ENCODE measurements around the gene RABGEF1. TPM values are rescaled to one million over a fixed set of nuclear protein-coding genes. Genes with fewer than 3 reads are reported as not detected.
"Not testable (repeated sequence)": the region's sequence is repeated elsewhere in the genome, so short reads cannot be mapped to it uniquely, and the experiment has no call there.

The RABGEF1 gene
- total and polyA plus RNA-seq, 2 of the 8 experiments (the other 6 are each of a cell fraction or from before 2014, with no cell fraction given): 10.2 to 18.0 TPM

DNA sequence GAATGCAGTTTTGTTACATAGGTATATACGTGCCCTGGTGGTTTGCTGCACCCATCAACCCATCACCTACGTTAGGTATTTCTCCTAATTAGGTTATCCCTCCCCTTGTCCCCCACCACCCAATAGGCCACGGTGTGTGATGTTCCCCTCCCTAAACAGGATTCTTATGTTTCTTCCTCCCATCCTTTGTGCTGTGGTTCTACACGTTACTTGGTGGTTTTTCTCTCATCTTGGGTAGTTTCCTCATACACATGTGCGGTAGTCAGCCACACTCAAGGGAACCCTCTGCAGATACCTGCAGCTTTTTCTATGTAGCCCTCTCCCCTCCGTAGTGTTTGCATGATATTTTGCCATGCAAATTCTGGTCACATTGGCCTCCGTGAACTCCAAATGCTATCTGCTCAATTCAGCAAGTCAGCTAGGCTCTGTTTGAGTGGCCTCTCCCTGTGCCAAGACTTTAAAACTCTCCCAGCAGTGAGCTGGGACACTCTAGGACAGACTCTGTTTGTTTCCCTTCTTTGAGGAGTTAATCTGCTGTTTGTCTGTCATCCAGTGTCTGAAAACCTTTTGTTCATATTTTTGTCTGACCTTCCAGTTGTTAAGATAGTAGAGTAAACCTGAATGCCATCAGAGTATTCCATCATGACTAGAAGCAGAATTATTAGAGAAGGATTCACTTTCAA, 41.0 kb downstream of the RABGEF1 start (continued):
- no peak for TF ChIP-seq GABPA (IDR thresholded peaks at IDR 0.05; ENCODE audit: borderline replicate concordance, insufficient read depth, low read length)
- no peak for TF ChIP-seq CTBP2 (IDR thresholded peaks at IDR 0.05; ENCODE audit: borderline replicate concordance, insufficient read depth, insufficient read length, low read length)

GRCh38 chr7:66782875-66783274, 42.3 kb downstream of the RABGEF1 start:
- H3K56ac ChIP-seq (replicated peaks; ENCODE audit: insufficient read length, low read depth, low read length); POLR2A ChIA-PET (ENCODE audit: partially characterized antibody); H3K9ac ChIP-seq (replicated peaks in 1 of 4; ENCODE audit: extremely low read depth in 1 of 4, low read depth in 3 of 4, low read length in 3 of 4); H3K79me2 ChIP-seq (ENCODE audit: control insufficient read depth in 1 of 2, insufficient read depth in 2 of 2, low read length in 2 of 2); H4K20me1 ChIP-seq (replicated peaks in 1 of 2; ENCODE audit: control insufficient read depth in 1 of 2, insufficient read depth in 2 of 2, low read length in 2 of 2); H3K14ac ChIP-seq (ENCODE audit: insufficient read length); H3K18ac ChIP-seq (ENCODE audit: extremely low read depth, low read length); DNase-seq (ENCODE audit: low read depth in 1 of 2, low spot score in 2 of 2); H3K27ac ChIP-seq (ENCODE audit: low read depth, low read length); H2AK5ac ChIP-seq (ENCODE audit: low read depth, low read length); H3K23ac ChIP-seq (ENCODE audit: insufficient read length); H2BK12ac ChIP-seq (ENCODE audit: low read depth, low read length); H2BK20ac ChIP-seq (ENCODE audit: low read length); H3K4me2 ChIP-seq (ENCODE audit: insufficient read depth in 1 of 2, low read depth in 2 of 2, low read length in 2 of 2); H4K5ac ChIP-seq (ENCODE audit: insufficient read length, low read depth, low read length); H2BK120ac ChIP-seq (replicated peaks; ENCODE audit: low read depth, low read length); H3K9me3 ChIP-seq (ENCODE audit: insufficient read depth in 2 of 2, low read depth in 1 of 2, low read length in 1 of 2); H2AFZ ChIP-seq (ENCODE audit: low read length); H3K4me1 ChIP-seq (replicated peaks in 1 of 4; ENCODE audit: control insufficient read depth in 3 of 4, insufficient read depth in 4 of 4, low read length in 3 of 4); H3K27me3 ChIP-seq (replicated peaks in 1 of 4; ENCODE audit: control insufficient read depth in 3 of 4, extremely low read depth in 1 of 4, insufficient read depth in 3 of 4, low read length in 3 of 4); H2BK15ac ChIP-seq (ENCODE audit: low read length); H3K23me2 ChIP-seq (ENCODE audit: low read depth, low read length); H3K79me1 ChIP-seq (ENCODE audit: low read depth, low read length); CTCF ChIA-PET (ENCODE audit: partially characterized antibody); H2BK5ac ChIP-seq (ENCODE audit: low read depth, low read length); FAIRE-seq; H4K91ac ChIP-seq (replicated peaks; ENCODE audit: insufficient read length, low read length); H4K8ac ChIP-seq (ENCODE audit: extremely low read depth, insufficient read depth, low read length); H3K4me3 ChIP-seq (ENCODE audit: extremely low read depth in 1 of 4, insufficient read depth in 2 of 4, low read depth in 3 of 4, low read length in 4 of 4); H3K4ac ChIP-seq (replicated peaks; ENCODE audit: insufficient read length, low read depth, low read length): not testable (repeated sequence)
- WGBS, 2 experiments (ENCODE audit: extremely low coverage in 1 of 2, insufficient coverage in 1 of 2, insufficient read length in 1 of 2, insufficient replicate concordance in 2 of 2, low coverage in 1 of 2, low lambda C conversion rate in 2 of 2, missing lambda C conversion rate in 1 of 2): 91% methylated on average over 3 of the region's 3 CpGs; no CpG with 5 or more reads in 1 of the 2 experiments
- peaks cover 2 to 26% (median 8%) of the 10 kb centered on the region in 4 experiments; a peak in 5 of 8 replicates for H3K36me3 ChIP-seq (ENCODE audit: control insufficient read depth in 2 of 4, insufficient read depth in 4 of 4, low read length in 3 of 4)
